HepG2 (cell line): ENCODE results near the gene CCT4.

ENCODE experiments used
- EZH2 ChIP-seq: conservative IDR thresholded peaks from 2 replicates; pipeline ENCODE4 v1.6.1; 2012; ENCODE audit warnings: mild to moderate bottlenecking, low read depth, low read length, moderate library complexity
- POLR2A ChIP-seq, 2 experiments: IDR thresholded peaks; 2 replicates each; pipeline ENCODE4 v1.6.1; 2011; ENCODE audit warnings: low read depth in 2 of 2, low read length in 2 of 2, mild to moderate bottlenecking in 1 of 2, moderate library complexity in 1 of 2; ENCODE audit not compliant: insufficient read depth in 1 of 2

DNA sequence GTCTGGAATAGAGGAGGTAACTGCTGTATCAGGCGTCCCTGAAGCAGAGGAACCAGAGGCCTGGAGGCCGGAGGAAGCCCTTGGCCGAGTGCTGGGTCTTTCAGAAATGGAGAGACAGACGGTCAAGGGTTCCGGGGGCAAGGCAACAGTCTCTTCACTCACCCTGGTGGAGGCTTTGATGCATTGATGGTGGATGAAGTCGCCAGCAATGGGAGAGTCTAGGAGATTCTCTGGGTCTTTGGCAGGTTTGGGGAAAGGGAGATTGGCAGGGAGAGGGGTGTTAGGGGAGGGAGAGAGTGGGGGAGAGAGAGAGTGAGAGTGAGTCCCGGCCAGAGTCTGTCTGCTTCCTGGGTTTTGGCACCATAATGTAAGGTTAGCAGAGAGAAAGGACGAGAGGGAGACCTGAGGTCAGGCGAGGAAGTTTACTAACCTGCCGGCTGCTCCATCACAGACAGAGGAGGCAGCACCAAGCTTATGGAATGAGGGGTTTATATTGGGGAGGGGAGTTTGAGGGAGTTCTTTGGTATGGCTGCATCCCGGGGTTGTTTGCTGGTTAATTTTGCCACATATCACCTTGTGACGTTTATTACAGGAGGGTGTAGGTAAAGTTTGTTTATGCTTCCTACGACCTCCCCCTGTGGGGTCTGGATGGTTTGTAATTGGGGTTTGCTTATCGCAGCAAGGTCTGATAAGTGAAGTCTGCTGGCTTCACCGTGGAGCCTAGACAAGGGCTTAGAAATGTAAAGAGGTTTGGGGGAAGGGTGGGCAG lies 36.6 kb upstream of the CCT4 start:
- TF ChIP-seq EZH2: no peak
- TF ChIP-seq POLR2A (IDR thresholded peaks at IDR 0.05; ENCODE audit: insufficient read depth in 1 of 2, low read depth in 2 of 2, low read length in 2 of 2): no peak
